ENCODE data around the gene TXNL4A.

Gene TXNL4A

GRCh38 chr18:79926715-79927606, 61.4 kb downstream of the TXNL4A start:
- WGBS, 2 experiments, result 72 to 75% methylated on average over 21 of the region's 21 CpGs
- H3K4me1 ChIP-seq (ENCODE audit: control insufficient read depth, insufficient read depth, low read length), result no peaks in the 10 kb centered on the region
- peaks cover 3% of the 10 kb centered on the region for H3K36me3 ChIP-seq (ENCODE audit: control insufficient read depth, insufficient read depth, low read length)
- no peaks in the 10 kb centered on the region for H3K27me3 ChIP-seq (ENCODE audit: control insufficient read depth, insufficient read depth, low read length, poor library complexity, severe bottlenecking)
- H3K9me3 ChIP-seq (ENCODE audit: control insufficient read depth, low read length), result no peaks in the 10 kb centered on the region
- H3K4me3 ChIP-seq (ENCODE audit: insufficient read depth, low read depth, low read length), result no peak overlapping the region
- no peak overlapping the region for H3K27ac ChIP-seq (ENCODE audit: insufficient read depth, low read depth, low read length, poor library complexity, severe bottlenecking)

DNA sequence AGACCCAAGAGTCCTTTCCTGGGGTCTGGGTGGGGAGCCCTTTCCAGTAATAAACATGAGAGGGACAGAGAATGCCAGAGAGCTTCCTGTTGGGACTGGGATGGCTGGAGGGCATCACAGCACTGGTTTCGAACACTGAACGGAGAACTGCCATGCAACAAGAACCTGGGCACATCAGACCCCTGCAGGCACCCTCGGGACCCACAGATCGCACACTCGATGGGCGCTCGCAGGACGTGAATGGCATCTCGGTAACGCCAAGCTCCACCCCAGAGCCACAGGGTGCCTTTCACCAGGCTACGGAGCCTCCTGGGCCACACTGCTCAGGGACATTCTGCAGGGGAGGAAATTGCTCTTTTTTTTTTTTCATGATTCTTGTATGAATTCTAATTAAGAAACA, 62.1 kb downstream of the TXNL4A start:
- H3K9me3 ChIP-seq (ENCODE audit: control insufficient read depth, low read length), result no peaks in the 10 kb centered on the region
- 82 to 84% methylated on average over 11 of the region's 11 CpGs for WGBS, 2 experiments
- H3K4me3 ChIP-seq (ENCODE audit: insufficient read depth, low read depth, low read length), result no peak overlapping the region
- no peaks in the 10 kb centered on the region for H3K4me1 ChIP-seq (ENCODE audit: control insufficient read depth, insufficient read depth, low read length)
- no peak overlapping the region for H3K27ac ChIP-seq (ENCODE audit: insufficient read depth, low read depth, low read length, poor library complexity, severe bottlenecking)
- H3K36me3 ChIP-seq (ENCODE audit: control insufficient read depth, insufficient read depth, low read length), result peaks cover 3% of the 10 kb centered on the region
- no peaks in the 10 kb centered on the region for H3K27me3 ChIP-seq (ENCODE audit: control insufficient read depth, insufficient read depth, low read length, poor library complexity, severe bottlenecking)

- no peak overlapping the region for H3K27ac ChIP-seq (ENCODE audit: insufficient read depth, low read depth, low read length, poor library complexity, severe bottlenecking)
These were observed 63.3 kb downstream of the TXNL4A start for GRCh38 chr18:79924814-79925731.

GRCh38 chr18:79923896-79924585, 64.3 kb downstream of the TXNL4A start:
- 93 to 94% methylated on average over 24 to 26 of the region's 26 CpGs for WGBS, 2 experiments
- H3K36me3 ChIP-seq (ENCODE audit: control insufficient read depth, insufficient read depth, low read length), result peaks cover 3% of the 10 kb centered on the region
- no peaks in the 10 kb centered on the region for H3K9me3 ChIP-seq (ENCODE audit: control insufficient read depth, low read length)
- no peaks in the 10 kb centered on the region for H3K27me3 ChIP-seq (ENCODE audit: control insufficient read depth, insufficient read depth, low read length, poor library complexity, severe bottlenecking)
- no peak overlapping the region for H3K27ac ChIP-seq (ENCODE audit: insufficient read depth, low read depth, low read length, poor library complexity, severe bottlenecking)
- H3K4me1 ChIP-seq (ENCODE audit: control insufficient read depth, insufficient read depth, low read length), result no peaks in the 10 kb centered on the region
- no peak overlapping the region for H3K4me3 ChIP-seq (ENCODE audit: insufficient read depth, low read depth, low read length)

More at GRCh38 chr18:79924814-79925731, 63.3 kb downstream of the TXNL4A start:
- 91 to 92% methylated on average over 25 of the region's 25 CpGs for WGBS, 2 experiments
- no peaks in the 10 kb centered on the region for H3K4me1 ChIP-seq (ENCODE audit: control insufficient read depth, insufficient read depth, low read length)
- no peaks in the 10 kb centered on the region for H3K27me3 ChIP-seq (ENCODE audit: control insufficient read depth, insufficient read depth, low read length, poor library complexity, severe bottlenecking)
- H3K9me3 ChIP-seq (ENCODE audit: control insufficient read depth, low read length), result no peaks in the 10 kb centered on the region
- H3K36me3 ChIP-seq (ENCODE audit: control insufficient read depth, insufficient read depth, low read length), result peaks cover 3% of the 10 kb centered on the region
- H3K4me3 ChIP-seq (ENCODE audit: insufficient read depth, low read depth, low read length), result no peak overlapping the region

DNA sequence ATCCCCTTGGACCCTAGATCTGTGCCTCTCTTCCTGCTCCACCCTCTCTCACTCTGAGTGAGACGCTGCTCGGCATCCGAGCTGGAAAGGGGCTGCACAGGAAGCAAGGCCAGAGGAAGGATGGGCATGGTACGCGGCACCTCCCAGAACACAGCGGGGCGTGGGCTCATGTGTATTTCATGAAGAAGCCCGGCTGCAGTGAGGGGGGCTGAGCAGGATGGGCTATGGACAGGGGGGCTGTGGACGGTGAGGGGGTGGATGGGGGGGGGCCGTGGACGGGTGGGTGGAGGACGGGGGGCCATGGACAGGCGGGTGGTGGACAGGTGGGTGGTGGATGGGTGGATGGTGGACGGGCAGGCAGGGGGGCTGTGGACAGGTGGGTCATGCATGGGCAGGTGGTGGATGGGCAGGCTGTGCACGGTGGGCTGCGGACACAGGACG, 65.4 kb downstream of the TXNL4A start:
- H3K36me3 ChIP-seq (ENCODE audit: control insufficient read depth, insufficient read depth, low read length), result no peaks in the 10 kb centered on the region
- H3K4me3 ChIP-seq (ENCODE audit: insufficient read depth, low read depth, low read length), result no peak overlapping the region
- no peaks in the 10 kb centered on the region for H3K27me3 ChIP-seq (ENCODE audit: control insufficient read depth, insufficient read depth, low read length, poor library complexity, severe bottlenecking)
- 85 to 90% methylated on average over 15 to 17 of the region's 17 CpGs for WGBS, 2 experiments
- H3K27ac ChIP-seq (ENCODE audit: insufficient read depth, low read depth, low read length, poor library complexity, severe bottlenecking), result no peak overlapping the region
- no peaks in the 10 kb centered on the region for H3K9me3 ChIP-seq (ENCODE audit: control insufficient read depth, low read length)
- no peaks in the 10 kb centered on the region for H3K4me1 ChIP-seq (ENCODE audit: control insufficient read depth, insufficient read depth, low read length)

- Histone ChIP-seq H3K9me3 (ENCODE audit: control insufficient read depth, low read length) (no peaks in the 10 kb centered on the region), H3K27ac (ENCODE audit: insufficient read depth, low read depth, low read length, poor library complexity, severe bottlenecking) (no peak overlapping the region), H3K36me3 (ENCODE audit: control insufficient read depth, insufficient read depth, low read length) (no peaks in the 10 kb centered on the region), H3K27me3 (ENCODE audit: control insufficient read depth, insufficient read depth, low read length, poor library complexity, severe bottlenecking) (no peaks in the 10 kb centered on the region), H3K4me1 (ENCODE audit: control insufficient read depth, insufficient read depth, low read length) (no peaks in the 10 kb centered on the region), H3K4me3 (ENCODE audit: insufficient read depth, low read depth, low read length) (no peak overlapping the region)
- WGBS, 2 experiments, result 95 to 96% methylated on average over 24 of the region's 24 CpGs
These were observed 66.1 kb downstream of the TXNL4A start for GRCh38 chr18:79921984-79922965.
